Cardiac septum (tissue), 1 donor: Measurements from ENCODE around the gene ASIC2. TPM values are rescaled to one million over a fixed set of nuclear protein-coding genes. Genes with fewer than 3 reads are reported as not detected.

Experiments used
- DNase-seq: peaks from one replicate; pipeline ENCODE4 v3.0.0-alpha.2; 2020; ENCODE audit warnings: low spot score
- intact Hi-C: fragments of 100-400 bp; cut with DNase I; formaldehyde crosslinking; loops from one replicate; pipeline ENCODE4 v1.14.0; 2022
- total RNA-seq: library from RNA; stranded (reverse); fragmentation: NEBNext Ultra II Directional; extraction: Animal tissue kit (Norgen Biotek cat#: 25700); gene quantifications from one replicate; pipeline ENCODE4 v1.2.1, GENCODE V29; 2021
- donor health status: DM: no; HTN: no; CAD: no.

The ASIC2 gene
- total RNA-seq, 1 donor from 2014 or later = not detected

DNA sequence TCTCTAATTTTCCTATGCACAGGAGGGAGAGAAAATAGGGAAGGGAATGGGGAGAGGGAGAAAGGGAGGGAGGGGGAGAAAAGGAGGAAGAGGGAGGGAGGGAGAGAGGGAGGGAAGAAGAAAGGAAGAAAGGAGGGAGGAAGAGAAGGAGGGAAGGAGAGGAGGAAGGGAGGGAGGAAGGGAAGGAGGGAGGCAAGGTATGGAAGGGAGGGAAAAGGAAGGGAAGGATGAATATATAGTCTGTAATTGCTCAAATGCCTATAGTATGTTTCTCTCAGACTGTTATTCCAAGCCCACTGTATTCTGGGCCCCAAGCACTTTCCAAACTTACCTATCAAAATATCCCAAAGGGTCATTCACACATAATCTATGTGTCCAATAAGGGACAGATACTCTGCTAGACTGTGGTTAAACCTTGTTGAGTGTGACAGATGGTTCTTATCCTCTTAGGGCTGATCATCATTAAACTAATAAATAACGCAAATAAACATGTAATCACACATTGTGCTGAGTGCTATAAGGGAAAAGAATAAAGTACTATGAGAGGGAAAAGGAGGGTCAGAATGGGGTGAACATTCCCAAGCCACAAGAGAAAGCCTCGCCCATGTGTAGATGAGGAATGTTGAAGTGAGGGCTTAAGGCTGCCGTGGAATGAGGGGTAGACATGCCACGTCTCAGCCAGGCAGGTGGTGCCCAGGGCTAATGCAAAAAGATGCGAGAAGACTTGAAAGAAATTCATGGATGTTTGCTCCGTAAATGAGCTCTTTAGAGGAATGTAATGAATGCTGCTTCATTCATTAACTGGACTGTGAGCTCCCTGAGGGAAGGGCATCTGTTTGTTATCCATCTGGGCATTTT lies 30.6 kb downstream of the ASIC2 start:
- intact Hi-C loops = no loop called here
- no peak for DNase-seq

DNA sequence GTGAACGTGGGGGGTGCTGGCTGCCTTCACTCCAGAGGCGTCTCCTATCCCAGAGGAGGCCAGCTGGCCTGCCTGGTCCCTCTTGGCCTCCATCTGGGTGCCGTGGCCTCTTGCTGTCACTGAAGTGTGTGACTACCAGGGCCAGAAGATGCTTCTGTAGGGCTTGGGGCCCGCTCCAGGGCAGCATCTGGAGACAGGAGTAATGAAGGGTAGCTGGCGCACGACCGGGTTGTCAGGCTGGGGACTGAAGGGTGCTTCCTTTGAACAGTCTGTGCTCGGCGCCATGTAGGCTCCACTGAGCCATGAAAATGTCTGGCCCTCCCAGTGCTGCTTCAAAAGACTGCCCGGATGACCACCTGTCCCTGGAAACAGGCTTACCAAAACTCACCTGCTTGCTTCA lies 31.3 kb downstream of the ASIC2 start:
- no peak for DNase-seq
- intact Hi-C loops = no loop called here

DNA sequence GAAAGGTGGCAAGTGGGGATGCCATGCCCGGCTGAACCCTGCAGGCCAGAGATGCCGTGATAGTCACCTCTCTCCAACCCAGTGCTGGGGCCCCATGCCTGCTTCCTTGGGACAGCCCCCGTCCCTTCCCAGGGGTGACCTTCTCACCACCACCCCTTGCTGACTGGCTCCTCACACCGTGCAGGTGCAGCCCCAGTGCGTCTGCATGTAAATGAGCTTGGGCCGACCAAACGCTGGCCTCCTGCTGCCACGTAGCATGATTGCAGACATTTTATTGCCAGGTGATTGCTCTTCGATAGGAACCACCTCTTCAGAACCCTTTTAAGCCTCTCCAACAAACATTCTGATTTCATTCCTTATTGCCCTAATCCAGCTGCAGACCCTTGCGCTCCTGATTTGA lies 32.5 kb downstream of the ASIC2 start:
- no peak for DNase-seq
- intact Hi-C loops = no loop called here

DNA sequence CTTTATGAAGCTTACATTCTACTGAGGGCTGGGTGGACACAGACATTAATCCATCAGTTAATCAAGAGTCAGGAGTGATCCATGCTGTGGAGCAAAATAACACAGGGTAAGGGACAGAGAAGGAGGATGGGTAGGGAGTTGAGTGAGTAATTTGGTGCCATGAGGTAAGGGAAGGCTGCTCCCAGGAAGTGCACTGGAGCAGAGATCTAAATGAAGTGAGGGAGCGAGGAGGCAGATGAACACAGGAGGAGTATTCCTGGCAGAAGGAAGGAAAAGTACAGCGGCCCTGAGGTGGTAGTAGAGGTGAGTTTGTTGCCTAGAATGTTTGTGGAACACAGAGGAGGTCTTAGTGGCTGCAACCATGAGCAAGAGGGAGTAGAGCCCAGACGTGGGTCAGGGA lies 34.8 kb downstream of the ASIC2 start:
- intact Hi-C loops = no loop called here
- DNase-seq = no peak

DNA sequence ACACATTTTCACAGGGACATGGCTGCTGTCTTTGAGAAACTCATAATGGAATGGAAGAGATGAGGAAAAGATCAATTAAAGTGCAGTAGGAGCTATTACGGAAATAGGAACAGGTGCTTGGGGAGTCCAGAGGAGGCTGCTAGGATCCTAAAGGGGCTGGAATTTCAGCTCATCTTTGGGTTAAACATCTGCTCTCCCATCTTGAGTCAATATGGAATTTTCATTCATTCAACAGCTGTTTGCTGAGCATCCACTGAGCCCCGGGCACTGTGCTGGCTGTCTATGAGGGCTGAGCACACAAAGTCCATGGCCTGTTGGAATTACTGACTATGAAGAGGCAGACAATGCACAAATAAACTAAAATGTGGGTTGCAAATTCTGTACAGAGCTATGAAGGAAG lies 47.9 kb downstream of the ASIC2 start:
- intact Hi-C loops = no loop called here
- no peak for DNase-seq

DNA sequence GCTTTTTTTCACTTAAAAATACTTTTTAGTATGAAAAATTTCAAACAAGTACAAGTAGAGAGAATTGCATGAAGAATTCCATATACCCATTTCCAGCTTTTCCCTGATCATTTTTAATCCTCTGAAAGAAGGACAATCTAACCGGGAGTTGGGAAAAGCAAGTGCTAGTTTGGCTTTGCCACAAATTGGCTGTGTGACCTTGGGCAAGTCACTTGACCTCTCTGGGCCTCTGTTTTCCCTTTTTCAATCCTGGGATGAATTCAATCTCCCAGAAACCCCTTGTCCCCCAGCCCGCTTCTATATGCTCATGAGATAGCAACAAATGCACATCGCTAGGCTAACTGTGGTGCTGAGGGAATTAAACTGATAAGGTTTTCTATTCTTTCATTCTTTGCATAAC lies 49.4 kb downstream of the ASIC2 start:
- intact Hi-C loops = no loop called here
- no peak for DNase-seq

DNA sequence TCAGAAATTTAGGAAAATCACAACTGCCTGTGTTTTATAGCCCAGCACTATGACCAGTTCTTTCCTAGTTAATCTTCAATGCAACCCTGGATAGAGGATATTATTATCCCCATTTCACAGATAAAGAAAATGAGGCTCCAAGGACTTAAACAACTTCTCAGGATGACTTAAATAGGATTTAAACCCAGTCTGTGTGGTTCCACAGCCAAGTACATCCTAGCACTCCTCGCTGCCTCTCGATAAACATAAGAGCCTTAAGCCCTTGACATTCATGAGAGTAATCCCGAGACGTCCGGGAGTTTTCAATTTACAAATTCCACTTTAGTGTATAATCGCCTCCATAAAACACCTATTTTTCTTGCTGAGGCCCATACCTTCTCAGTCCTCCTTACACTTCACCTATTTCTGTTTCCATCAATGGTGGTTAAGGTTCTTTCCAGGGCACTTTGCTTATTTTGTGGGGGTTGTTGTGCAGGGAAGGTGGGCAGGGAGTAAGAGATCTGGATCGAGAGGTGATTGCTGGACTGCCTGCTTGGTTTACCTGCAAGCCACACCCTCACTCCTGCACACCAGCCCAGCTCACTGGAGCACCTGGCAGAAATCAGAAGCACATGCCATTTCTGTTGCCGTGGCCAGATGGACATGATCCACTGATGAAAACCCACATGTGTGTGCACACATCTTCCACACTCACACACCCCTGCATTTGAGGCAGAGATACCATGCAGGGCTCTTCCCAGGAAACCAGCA lies 50.5 kb downstream of the ASIC2 start:
- intact Hi-C loops = no loop called here
- DNase-seq = no peak

DNA sequence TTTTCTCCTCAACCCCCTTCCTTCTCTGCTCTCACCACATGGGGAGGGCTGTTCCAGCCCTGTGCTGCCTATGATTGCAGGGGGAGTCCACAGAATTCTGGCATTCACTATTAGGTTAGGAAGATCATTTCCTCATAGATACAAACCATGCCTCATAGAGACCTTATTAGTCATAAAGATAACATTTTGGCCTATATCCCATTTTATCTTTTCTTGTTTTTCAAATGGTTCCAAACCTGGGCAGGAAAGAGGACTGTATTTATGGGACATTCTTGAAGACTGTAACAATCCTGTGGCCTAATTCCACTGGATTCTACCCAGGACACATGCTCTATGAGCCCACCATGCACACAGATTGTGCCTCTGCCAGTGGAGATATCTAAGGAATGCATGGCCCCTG lies 51.7 kb downstream of the ASIC2 start:
- no peak for DNase-seq
- intact Hi-C loops = no loop called here

DNA sequence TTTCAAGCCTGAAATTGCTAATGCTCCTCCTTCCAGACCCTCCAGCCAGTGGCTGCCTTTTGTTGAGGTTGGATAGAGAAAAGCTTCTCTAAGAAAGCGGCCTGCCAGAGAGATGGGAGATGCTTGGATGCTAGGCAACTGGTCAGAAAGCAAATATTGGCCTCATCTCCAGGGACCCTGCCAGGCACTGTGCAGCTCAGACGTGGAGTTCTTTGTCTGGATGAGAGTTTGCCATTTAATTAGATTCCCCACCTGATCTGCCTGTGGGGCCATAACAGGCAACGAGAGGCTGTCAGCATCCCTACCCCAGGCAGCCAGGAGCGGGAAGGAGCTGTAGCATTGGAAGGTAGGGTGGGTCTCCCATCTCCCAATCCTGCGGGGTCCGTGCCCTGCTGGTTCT lies 52.7 kb downstream of the ASIC2 start:
- intact Hi-C loops = no loop called here
- no peak for DNase-seq

DNA sequence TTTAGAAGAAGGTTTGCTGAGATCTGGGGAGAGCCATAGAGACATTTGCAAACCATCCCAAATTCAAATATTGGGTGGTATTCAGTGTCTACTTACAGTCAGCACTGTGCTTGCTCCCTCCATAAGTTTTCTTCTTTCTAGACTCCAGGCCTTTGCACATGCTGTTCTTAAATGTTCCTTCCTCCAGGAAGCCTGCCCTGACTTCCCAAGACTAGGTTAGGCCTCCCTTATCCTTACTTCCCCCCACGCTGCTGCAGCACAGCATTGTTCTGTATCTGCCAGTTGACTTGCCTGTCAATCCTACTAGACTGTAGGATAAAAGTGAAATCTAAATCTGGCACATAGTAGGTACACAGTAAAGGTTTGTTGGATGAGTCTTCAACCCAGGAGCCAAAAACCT lies 53.4 kb downstream of the ASIC2 start:
- no peak for DNase-seq
- intact Hi-C loops = no loop called here

DNA sequence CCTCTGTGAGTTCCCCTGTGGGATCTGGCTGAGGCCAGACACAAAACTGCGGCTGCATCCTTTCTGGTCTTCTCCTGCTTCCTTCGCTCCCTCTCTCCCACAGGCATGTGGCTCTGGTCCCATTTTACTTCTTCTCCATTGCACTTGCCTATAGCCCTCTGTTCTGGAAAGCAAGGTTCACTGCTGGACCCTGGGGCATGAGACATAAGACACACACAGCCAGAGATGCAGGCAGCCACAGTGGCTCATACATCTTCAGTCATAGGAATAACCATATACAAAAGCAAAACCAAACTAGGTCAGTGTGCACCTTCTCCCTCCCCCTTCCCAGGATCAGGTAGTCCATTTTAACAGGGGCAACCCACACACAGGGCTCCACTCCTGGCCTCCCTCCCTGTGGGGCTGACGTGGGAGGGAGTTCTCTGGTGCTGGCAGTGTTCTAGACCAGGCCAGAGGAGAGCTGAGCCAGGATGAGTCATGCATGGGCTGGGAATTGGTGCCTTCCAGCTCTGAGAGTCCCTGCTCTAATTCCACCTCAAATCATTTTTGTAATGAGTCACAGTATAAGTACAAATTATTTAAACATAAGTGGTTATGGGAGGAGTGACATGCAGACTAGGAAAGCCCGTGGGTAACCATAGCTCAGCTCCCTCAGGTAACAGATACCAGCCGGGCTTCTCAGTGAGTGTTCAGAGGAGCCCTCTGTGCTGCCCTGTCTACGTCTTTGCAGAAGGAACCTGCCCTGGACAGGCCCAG lies 58.0 kb downstream of the ASIC2 start:
- peak; percentile 78 for DNase-seq
- intact Hi-C loops = no loop called here

DNA sequence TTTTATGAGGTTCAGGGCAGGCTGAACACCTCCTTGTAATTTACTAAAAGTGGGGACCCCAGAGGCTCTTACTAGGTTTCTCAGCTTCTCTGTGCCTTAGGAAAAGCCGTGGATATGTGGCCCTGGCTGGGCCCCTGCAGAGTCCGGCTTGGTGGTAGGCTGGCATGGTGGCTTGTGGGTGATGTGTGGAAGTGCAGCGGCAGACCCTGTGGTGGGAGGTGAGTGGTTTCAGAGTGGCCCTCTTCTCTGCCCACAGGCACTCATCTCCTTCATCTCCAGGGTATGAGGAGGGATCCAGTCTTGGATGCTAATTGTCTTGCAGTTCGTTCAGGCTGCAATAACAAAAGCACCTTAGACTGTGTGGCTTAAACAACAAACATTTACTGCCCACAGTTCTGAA lies 58.9 kb downstream of the ASIC2 start:
- intact Hi-C loops = no loop called here
- no peak for DNase-seq

DNA sequence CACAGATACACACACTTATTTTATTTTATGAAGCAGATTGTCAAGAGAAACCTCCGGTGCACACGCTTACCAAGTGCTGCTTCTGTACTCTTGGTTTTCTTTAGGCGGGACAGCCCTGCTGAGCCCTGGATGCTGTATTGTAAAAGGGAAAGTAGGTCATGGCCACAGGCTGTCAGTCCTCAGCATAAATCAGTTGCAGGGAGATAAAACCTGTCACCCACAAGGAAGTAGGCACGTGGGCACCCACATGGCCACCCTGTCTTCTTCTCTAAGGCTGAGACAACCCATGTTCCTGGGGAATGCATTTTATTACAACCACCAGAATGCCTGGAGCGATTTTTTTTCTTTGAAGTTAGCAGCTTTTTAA lies 59.3 kb downstream of the ASIC2 start:
- intact Hi-C loops = no loop called here
- DNase-seq = no peak

DNA sequence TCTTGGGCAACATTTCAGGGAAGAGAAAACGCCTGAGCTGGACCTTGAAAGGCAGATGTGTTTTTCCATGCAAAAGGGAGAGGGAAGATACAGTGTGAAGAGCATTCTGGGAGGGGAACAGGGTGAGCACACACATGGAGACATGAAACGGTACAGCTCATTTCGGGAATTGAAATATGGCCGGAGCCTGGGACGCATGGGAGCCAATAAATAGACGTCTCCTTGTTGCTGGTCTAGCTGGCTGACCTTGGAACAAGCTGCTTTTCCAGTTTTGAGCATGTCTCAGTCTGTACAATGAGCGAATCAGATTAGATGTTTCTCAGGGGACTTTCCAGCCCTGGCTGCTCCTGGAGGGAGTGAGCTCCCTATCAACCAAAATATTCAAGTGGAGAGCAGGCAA lies 63.6 kb downstream of the ASIC2 start:
- intact Hi-C loops = no loop called here
- DNase-seq = no peak

DNA sequence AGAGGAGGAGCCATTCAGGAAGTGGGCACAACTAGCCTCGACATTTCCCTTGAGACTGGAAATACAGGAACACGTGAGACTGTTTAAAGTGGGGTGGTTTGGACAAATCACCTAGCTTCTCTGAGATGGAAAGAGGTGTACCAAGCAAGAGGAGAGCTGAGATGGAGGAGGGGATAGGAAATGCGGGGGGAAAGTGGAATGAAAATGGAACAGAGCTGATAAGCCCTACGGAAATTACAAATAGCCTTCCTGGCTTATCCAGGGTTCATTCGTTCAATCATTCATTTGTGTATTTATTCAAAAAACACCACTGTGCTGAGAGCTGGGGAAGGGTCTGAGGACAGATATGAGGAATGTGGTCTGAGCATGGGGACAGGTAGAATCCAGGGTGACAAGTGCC lies 64.1 kb downstream of the ASIC2 start:
- DNase-seq = no peak
- intact Hi-C loops = no loop called here

DNA sequence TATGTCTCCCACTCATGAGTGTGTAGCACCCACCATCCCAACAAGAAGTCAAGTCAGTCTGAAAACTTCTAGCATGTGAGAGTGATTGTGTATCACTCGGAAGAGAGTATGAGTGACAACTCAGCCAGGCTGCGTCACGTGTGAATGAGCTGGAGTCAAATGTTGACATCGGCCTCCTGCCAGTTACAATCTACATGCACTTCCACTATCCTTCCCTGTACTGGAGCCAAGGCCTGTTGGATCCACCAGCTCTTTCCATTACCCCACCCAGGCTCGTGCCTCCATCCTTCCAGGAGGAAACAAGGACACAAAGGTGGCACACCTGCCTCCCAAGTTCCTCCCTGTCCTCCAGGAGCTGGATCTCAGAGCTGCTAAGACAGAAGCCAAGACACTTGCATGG lies 64.5 kb downstream of the ASIC2 start:
- intact Hi-C loops = no loop called here
- DNase-seq = no peak

DNA sequence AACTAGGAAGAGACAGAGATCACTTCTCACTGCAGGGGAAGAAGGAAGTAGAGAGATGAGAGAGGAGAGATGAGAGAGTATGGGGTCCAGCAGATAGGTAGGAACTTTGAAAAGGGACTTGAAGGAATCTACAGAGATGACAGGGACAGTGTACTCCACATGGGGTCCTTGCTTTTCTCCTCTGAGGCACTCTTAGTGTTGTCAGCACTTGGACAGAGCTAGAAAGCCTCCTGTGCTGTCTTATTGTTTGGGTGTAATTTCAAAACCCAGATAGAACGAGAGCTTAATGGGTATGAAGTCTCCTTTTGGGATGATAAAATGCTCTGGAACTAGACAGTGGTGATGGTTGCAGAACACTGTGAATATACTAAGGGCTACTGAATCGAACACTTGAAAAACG lies 65.2 kb downstream of the ASIC2 start:
- no peak for DNase-seq
- intact Hi-C loops = no loop called here

DNA sequence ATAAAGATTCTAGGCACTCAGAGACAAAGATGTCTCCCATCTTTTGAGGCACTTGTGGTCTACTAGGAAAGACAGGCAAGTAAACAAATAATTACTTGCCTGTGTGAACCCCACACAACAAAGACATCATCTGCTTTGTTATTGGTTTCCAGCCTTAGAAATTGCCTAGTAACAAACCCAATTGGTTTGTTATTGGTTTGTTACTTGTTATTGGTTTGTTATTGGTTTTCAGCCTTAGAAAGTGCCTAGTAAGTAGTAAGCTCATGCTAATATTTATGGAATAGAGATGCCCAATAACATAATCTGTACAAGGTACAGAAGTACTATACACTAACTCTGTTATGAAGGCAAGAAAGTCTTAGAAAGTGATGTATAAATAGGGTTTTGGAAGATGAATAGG lies 67.1 kb downstream of the ASIC2 start:
- no peak for DNase-seq
- intact Hi-C loops = no loop called here

DNA sequence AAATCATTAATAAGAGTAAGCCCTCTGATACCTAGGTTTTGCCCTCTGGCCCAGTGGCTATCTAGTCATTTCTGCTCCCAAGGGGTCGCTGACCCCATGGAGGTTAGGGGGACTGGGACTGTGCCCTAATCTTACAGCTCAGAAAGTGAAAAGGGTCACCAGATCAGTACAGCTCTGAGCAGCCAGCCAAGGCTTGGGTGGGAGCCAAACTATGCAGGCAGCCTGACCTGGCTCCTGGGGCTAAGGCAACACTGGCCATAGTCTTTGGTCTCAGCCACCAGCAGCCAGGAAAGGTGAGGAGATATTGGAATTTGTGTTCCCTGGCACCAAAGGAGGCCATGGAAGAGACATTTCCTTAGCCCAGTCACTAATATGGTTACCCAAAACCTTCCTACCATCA lies 67.6 kb downstream of the ASIC2 start:
- DNase-seq = no peak
- intact Hi-C loops = no loop called here

DNA sequence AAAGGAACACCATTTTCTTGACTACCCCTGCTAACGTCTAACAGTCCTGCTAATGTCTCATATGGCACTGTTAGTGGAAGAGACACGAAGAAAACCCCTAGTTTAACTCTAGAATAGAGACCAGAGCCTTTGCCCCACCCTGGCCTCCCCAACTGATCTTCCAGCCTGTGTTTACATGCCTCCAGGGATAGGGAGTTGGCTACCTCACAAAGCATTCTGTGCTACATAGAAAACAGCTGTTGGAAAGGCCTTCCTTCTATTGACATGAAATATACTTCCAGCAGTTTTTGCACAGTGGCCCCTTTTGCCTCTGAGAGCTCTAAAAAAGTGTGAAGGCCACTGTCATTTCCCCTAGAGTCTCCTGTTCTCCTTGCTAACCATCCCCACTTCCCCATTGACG lies 73.1 kb downstream of the ASIC2 start:
- intact Hi-C loops = no loop called here
- DNase-seq = no peak
